ENCODE measurements around the gene BMPR1B. TPM values are rescaled to one million over a fixed set of nuclear protein-coding genes. Genes with fewer than 3 reads are reported as not detected.

The BMPR1B gene
- total and polyA plus RNA-seq, 12 donors: 0.04 to 7.8 (median 2.5) TPM

GRCh38 chr4:95105983-95106382 is 348.2 kb downstream of the BMPR1B start:
- intact Hi-C loops (cut with DNase I): no loop called here
- WGBS, 2 donors: 53 to 66% methylated on average over 2 of the region's 2 CpGs

GRCh38 chr4:95106408-95106928 is 348.7 kb downstream of the BMPR1B start:
- H3K36me3 ChIP-seq: no peaks in the 10 kb centered on the region
- ATAC-seq (peak in 1 of 8 donors; percentile 35), DNase-seq (no peak)
- WGBS, 2 donors: 64 to 93% methylated on average over 2 of the region's 2 CpGs
- TF ChIP-seq CTCF (IDR thresholded peaks at IDR 0.05): no peak
- H3K4me3 ChIP-seq: no peak overlapping the region
- no peaks in the 10 kb centered on the region for H3K9me3 ChIP-seq
- H3K27me3 ChIP-seq: no peaks in the 10 kb centered on the region
- H3K4me1 ChIP-seq: peaks cover 0 to 22% (median 0%) of the 10 kb centered on the region in 9 donors
- no peak overlapping the region for H3K27ac ChIP-seq
- intact Hi-C loops (cut with DNase I): no loop called here

More at GRCh38 chr4:95105983-95106382, 348.2 kb downstream of the BMPR1B start:
- ATAC-seq: peak; percentile 58 to 87 (median 72)
- H3K9me3 ChIP-seq: no peaks in the 10 kb centered on the region
- H3K4me3 ChIP-seq: no peak overlapping the region
- TF ChIP-seq CTCF (IDR thresholded peaks at IDR 0.05): no peak
- H3K4me1 ChIP-seq: peaks cover 0 to 22% (median 0%) of the 10 kb centered on the region in 9 donors
- H3K36me3 ChIP-seq: no peaks in the 10 kb centered on the region
- DNase-seq: no peak
- no peak overlapping the region for H3K27ac ChIP-seq
- H3K27me3 ChIP-seq: no peaks in the 10 kb centered on the region

- Histone ChIP-seq H3K36me3 (no peaks in the 10 kb centered on the region), H3K27me3 (no peaks in the 10 kb centered on the region)
- intact Hi-C loops (cut with DNase I): no loop called here
Measured at GRCh38 chr4:95107004-95107403, 349.2 kb downstream of the BMPR1B start.

GRCh38 chr4:95107635-95108034 is 349.9 kb downstream of the BMPR1B start:
- WGBS, 2 donors: 64% methylated on average over 4 of the region's 4 CpGs
- Histone ChIP-seq H3K27ac (no peak overlapping the region), H3K27me3 (no peaks in the 10 kb centered on the region), H3K4me3 (no peak overlapping the region), H3K9me3 (no peaks in the 10 kb centered on the region), H3K36me3 (no peaks in the 10 kb centered on the region), H3K4me1 (peaks cover 0 to 22% (median 0%) of the 10 kb centered on the region in 9 donors)
- no peak for TF ChIP-seq CTCF (IDR thresholded peaks at IDR 0.05)
- intact Hi-C loops (cut with DNase I): no loop called here
- DNase-seq (no peak), ATAC-seq (no peak)

More at GRCh38 chr4:95107004-95107403, 349.2 kb downstream of the BMPR1B start:
- no peaks in the 10 kb centered on the region for H3K9me3 ChIP-seq
- H3K4me1 ChIP-seq: peaks cover 0 to 22% (median 0%) of the 10 kb centered on the region in 9 donors
- no peak for TF ChIP-seq CTCF (IDR thresholded peaks at IDR 0.05)
- no peak overlapping the region for H3K4me3 ChIP-seq
- no peak for DNase-seq
- no peak for ATAC-seq
- H3K27ac ChIP-seq: no peak overlapping the region
